ENCODE data around the gene TSHZ2.

Gene TSHZ2

GRCh38 chr20:53195876-53196610 is 223.9 kb downstream of the TSHZ2 start:
- no peaks in the 10 kb centered on the region for H3K36me3 Mint-ChIP-seq
- no peak overlapping the region for H3K4me3 Mint-ChIP-seq
- no peaks in the 10 kb centered on the region for H3K4me1 Mint-ChIP-seq
- H3K27ac Mint-ChIP-seq = no peak overlapping the region
- H3K9me3 Mint-ChIP-seq = no peaks in the 10 kb centered on the region
- no peak for DNase-seq (ENCODE audit: low spot score in 2 of 2)
- no peak for ATAC-seq

DNA sequence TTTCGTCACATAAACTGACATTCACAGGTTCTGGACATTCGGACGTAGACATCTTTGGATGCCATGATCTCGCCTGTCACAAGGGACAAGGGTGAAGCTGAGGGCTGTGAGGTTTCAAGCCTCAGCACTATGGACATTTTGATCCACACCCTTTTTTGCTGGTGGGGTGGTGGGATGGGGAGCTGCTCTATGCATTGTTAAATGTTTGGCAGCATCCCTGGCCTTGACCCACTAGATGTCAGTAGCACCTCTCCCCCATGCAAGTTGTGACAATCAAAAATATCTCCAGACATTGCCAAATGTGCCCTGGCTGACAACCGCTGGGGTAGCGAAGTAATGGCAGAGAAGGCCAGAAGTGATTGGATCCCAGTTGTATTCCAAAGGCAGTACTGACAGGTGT is 229.4 kb downstream of the TSHZ2 start:
- H3K4me3 Mint-ChIP-seq = no peak overlapping the region
- H3K27ac Mint-ChIP-seq = no peak overlapping the region
- ATAC-seq = no peak

DNA sequence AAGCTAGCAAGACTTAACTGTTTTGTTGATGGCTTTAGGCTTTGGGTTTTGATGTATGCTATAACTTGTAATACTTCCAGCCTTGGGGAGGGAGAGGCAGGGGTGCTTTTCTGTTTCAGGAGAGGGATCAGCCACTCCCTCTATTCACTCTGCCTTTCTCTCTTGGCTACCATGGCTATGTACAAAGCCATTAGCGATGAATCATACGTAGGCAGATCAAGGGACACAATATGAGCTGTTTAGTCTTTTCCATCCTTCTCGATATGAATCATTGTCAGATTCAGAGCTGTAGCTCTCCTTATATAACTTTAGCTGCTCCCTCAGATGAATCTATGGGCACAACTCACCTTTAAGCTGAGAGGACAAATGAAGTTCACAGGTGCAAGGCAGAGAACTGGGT is 230.6 kb downstream of the TSHZ2 start:
- DNase-seq (ENCODE audit: low spot score in 2 of 2) (no peak), ATAC-seq (no peak)
- H3K36me3 Mint-ChIP-seq = no peaks in the 10 kb centered on the region
- H3K4me3 Mint-ChIP-seq = no peak overlapping the region
- no peak overlapping the region for H3K27ac Mint-ChIP-seq
- H3K9me3 Mint-ChIP-seq = no peaks in the 10 kb centered on the region
- H3K4me1 Mint-ChIP-seq = peaks cover 1% of the 10 kb centered on the region

More for the DNA sequence above, 229.4 kb downstream of the TSHZ2 start:
- H3K4me1 Mint-ChIP-seq = no peaks in the 10 kb centered on the region
- no peaks in the 10 kb centered on the region for H3K36me3 Mint-ChIP-seq
- H3K9me3 Mint-ChIP-seq = no peaks in the 10 kb centered on the region
- DNase-seq (ENCODE audit: low spot score in 2 of 2) = no peak

DNA sequence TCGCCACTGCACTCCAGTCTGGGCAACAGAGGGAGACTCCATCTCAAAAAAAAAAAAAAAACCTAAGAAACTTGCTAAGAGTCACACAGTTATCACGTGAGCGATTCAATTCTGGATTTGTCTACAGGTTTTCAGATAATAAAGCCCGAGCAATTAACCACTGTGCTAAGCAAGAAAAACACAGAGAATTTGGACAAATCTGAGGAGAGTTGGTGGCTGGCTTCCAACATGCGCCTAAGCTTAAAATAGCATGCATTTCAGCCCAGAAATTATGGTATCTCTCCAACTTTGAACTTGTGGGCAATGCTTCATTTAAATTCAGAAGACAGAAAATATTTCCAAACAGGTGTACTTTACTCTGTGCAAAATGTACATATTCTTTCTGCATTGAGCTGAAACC is 232.9 kb downstream of the TSHZ2 start:
- no peak overlapping the region for H3K27ac Mint-ChIP-seq
- no peaks in the 10 kb centered on the region for H3K36me3 Mint-ChIP-seq
- H3K9me3 Mint-ChIP-seq = no peaks in the 10 kb centered on the region
- ATAC-seq = no peak
- H3K4me3 Mint-ChIP-seq = no peak overlapping the region
- DNase-seq (ENCODE audit: low spot score in 2 of 2) = no peak
- H3K4me1 Mint-ChIP-seq = peaks cover 10% of the 10 kb centered on the region

- no peak for DNase-seq (ENCODE audit: low spot score in 2 of 2)
- peaks cover 10% of the 10 kb centered on the region for H3K4me1 Mint-ChIP-seq
- H3K36me3 Mint-ChIP-seq = no peaks in the 10 kb centered on the region
- no peak overlapping the region for H3K27ac Mint-ChIP-seq
- H3K9me3 Mint-ChIP-seq = no peaks in the 10 kb centered on the region
- no peak overlapping the region for H3K4me3 Mint-ChIP-seq
- ATAC-seq = no peak
Observed at GRCh38 chr20:53208110-53208832, 236.1 kb downstream of the TSHZ2 start.

DNA sequence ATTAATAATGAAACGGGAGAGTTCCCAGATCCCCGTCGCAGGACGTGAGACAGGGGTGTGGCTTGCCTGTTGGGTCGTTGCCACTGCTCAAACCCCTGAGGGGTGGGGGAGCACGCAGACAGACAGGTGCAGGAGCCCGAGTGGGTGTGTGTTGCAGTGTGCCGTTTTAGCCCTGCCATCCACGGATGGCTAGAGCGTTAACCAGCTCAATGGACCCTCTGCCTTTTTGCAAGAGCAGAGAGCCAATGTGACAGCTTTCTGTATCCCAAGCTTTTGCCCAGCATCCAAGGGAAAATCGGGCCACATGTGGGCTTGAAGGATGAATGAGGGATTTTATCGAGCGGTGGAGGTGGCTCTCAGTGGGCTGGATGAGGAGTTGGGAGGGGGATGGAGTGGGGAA is 237.9 kb downstream of the TSHZ2 start:
- Mint-ChIP-seq H3K36me3 (no peaks in the 10 kb centered on the region), H3K9me3 (no peaks in the 10 kb centered on the region), H3K4me1 (peaks cover 10% of the 10 kb centered on the region), H3K27ac (no peak overlapping the region), H3K4me3 (no peak overlapping the region)
- ATAC-seq (no peak), DNase-seq (ENCODE audit: low spot score in 2 of 2) (no peak)

GRCh38 chr20:53210931-53211330 is 238.8 kb downstream of the TSHZ2 start:
- peaks cover 10% of the 10 kb centered on the region for H3K4me1 Mint-ChIP-seq

GRCh38 chr20:53212018-53212417 is 239.9 kb downstream of the TSHZ2 start:
- no peaks in the 10 kb centered on the region for H3K36me3 Mint-ChIP-seq
- H3K27ac Mint-ChIP-seq = no peak overlapping the region
- ATAC-seq (no peak), DNase-seq (ENCODE audit: low spot score in 2 of 2) (no peak)
- H3K4me1 Mint-ChIP-seq = peaks cover 10% of the 10 kb centered on the region
- no peak overlapping the region for H3K4me3 Mint-ChIP-seq
- H3K9me3 Mint-ChIP-seq = no peaks in the 10 kb centered on the region

More at GRCh38 chr20:53210931-53211330, 238.8 kb downstream of the TSHZ2 start:
- no peak for DNase-seq (ENCODE audit: low spot score in 2 of 2)
- no peak overlapping the region for H3K27ac Mint-ChIP-seq
- no peaks in the 10 kb centered on the region for H3K36me3 Mint-ChIP-seq
- H3K9me3 Mint-ChIP-seq = no peaks in the 10 kb centered on the region
- H3K4me3 Mint-ChIP-seq = no peak overlapping the region
- no peak for ATAC-seq

- no peak overlapping the region for H3K4me3 Mint-ChIP-seq
- H3K9me3 Mint-ChIP-seq = no peaks in the 10 kb centered on the region
- DNase-seq (ENCODE audit: low spot score in 2 of 2) (no peak), ATAC-seq (no peak)
- no peaks in the 10 kb centered on the region for H3K36me3 Mint-ChIP-seq
- no peak overlapping the region for H3K27ac Mint-ChIP-seq
- no peaks in the 10 kb centered on the region for H3K4me1 Mint-ChIP-seq
Observed at GRCh38 chr20:53214392-53214791, 242.2 kb downstream of the TSHZ2 start.

DNA sequence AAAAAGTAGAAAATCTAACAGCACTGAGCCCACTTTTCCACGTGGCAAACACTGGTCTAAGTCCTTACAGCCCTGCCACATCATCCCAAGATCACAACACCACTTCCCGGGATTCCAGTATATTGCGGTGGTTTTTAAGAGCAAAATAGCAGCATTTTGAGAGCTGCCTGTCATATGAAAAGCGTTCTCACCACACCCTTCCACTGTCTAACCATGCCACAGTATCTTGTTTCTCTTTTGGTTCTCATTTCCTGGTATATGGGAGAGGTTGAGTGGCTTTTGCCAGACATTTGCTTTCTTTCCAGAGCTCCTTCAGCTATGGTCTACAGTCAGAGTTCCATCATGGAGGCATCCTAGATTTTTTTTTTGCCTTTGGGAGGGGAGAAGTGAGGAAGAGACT is 243.0 kb downstream of the TSHZ2 start:
- Mint-ChIP-seq H3K4me3 (no peak overlapping the region), H3K36me3 (no peaks in the 10 kb centered on the region), H3K4me1 (no peaks in the 10 kb centered on the region), H3K27ac (no peak overlapping the region), H3K9me3 (no peaks in the 10 kb centered on the region)
- no peak for ATAC-seq
- DNase-seq (ENCODE audit: low spot score in 2 of 2) = no peak

DNA sequence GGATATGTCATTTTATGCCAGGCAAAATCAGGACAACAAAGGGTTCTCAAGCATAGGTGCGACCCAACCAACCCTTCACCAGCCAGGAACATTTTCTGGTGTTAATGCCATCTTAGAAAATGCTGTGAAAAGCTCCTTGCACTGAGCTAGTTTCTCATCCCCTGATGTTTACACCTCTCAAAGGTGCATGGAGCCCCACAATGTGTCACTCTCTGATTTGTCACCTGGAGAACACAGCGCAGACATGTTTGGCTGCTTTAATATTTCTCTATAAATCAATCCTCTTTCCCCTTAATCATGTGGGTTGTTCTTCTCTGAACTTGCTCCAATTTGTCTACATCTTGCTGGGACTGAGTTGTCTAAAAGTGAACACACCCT is 244.3 kb downstream of the TSHZ2 start:
- no peak overlapping the region for H3K27ac Mint-ChIP-seq
- DNase-seq (ENCODE audit: low spot score in 2 of 2) (no peak), ATAC-seq (no peak)
- H3K9me3 Mint-ChIP-seq = no peaks in the 10 kb centered on the region
- no peaks in the 10 kb centered on the region for H3K4me1 Mint-ChIP-seq
- no peak overlapping the region for H3K4me3 Mint-ChIP-seq
- no peaks in the 10 kb centered on the region for H3K36me3 Mint-ChIP-seq

- DNase-seq (ENCODE audit: low spot score in 2 of 2) (peak; percentile 67 to 85), ATAC-seq (peak; percentile 74)
- Mint-ChIP-seq H3K27ac (no peak overlapping the region), H3K36me3 (no peaks in the 10 kb centered on the region), H3K9me3 (no peaks in the 10 kb centered on the region), H3K4me3 (no peak overlapping the region), H3K4me1 (no peaks in the 10 kb centered on the region)
Observed at GRCh38 chr20:53216856-53217576, 244.9 kb downstream of the TSHZ2 start.

DNA sequence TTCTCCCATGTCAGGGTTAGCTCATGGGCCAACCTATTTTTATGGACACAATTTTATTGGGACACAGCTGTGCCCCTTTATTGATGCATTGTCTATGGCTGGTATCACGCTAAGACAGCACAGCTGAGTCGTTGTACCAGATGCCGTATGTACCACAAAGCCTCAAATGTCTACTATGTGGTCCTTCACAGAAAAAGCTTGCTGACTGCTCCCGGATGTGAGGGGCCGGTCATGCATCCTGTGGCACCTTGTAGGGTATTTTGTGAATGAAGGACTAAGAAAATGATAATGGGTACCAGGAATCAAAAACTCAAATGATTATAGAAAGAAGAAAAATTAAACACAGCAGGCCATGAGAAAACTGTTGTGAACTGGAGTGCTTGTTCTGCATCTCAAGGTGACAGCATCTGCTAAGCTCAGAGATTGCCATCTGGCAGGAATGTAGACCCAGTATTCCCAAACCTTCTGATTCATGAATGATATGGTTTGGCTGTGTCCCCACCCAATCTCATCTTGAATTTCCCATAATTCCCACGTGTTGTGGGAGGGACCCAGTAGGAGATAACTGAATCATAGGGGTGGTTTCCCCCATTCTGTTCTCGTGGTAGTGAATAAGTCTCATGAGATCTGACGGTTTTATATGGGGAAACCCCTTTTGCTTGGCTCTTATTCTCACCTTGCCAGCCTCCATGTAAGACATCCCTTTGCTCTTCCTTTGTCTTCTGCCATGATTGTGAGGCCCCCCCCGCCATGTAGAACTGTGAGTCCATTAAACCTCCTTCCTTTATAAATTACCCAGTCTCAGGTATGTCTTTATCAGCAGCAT is 248.5 kb downstream of the TSHZ2 start:
- Mint-ChIP-seq H3K36me3 (no peaks in the 10 kb centered on the region), H3K4me3 (no peak overlapping the region), H3K4me1 (no peaks in the 10 kb centered on the region), H3K27ac (no peak overlapping the region), H3K9me3 (no peaks in the 10 kb centered on the region)
- peak; percentile 77 for ATAC-seq
- no peak for DNase-seq (ENCODE audit: low spot score in 2 of 2)

DNA sequence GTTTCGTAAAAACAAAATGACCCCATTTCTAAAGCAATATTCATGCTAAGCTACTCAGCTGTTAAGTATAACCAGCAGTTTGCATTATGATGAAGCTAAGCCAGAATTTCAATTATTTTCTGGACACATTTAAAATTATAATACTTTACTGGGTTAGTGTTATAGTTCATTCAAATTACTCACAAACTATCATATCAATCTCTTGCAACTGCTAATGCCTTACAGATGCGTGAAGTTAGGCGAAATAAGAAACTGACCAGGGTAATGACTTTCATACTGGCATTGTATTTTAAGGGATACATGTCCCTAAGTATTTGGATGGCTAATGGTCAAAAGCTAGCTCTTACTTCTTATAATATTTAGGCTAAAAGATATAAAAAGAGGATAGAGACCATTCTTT is 249.6 kb downstream of the TSHZ2 start:
- no peak for DNase-seq (ENCODE audit: low spot score in 2 of 2)
- Mint-ChIP-seq H3K4me1 (no peaks in the 10 kb centered on the region), H3K4me3 (no peak overlapping the region), H3K36me3 (no peaks in the 10 kb centered on the region), H3K9me3 (no peaks in the 10 kb centered on the region), H3K27ac (no peak overlapping the region)
- ATAC-seq = no peak

DNA sequence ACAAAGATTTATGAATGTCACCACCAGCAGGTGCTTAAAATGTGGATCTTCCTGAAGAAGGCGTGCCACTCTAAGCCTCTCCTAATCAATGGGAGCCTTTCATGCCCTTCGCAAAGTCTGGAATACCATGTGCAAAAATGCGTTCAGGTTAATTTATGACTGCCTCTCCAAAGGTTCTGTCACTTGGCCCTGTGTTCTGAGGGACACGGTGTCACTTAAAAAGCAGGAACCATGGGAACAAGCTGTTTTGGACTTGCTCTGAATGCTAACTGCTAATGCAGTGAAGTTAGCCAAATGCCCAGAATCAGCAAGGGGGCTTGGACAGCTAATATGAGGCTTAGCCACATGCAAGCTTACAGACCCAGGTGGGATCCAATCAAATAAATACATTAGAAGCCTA is 250.3 kb downstream of the TSHZ2 start:
- Mint-ChIP-seq H3K36me3 (no peaks in the 10 kb centered on the region), H3K27ac (no peak overlapping the region)
- ATAC-seq = no peak

More for the DNA sequence above, 250.3 kb downstream of the TSHZ2 start:
- H3K4me3 Mint-ChIP-seq = no peak overlapping the region
- no peak for DNase-seq (ENCODE audit: low spot score in 2 of 2)
- H3K9me3 Mint-ChIP-seq = no peaks in the 10 kb centered on the region
- H3K4me1 Mint-ChIP-seq = no peaks in the 10 kb centered on the region
